Measurements from ENCODE around the gene MCM8. TPM values are rescaled to one million over a fixed set of nuclear protein-coding genes. Genes with fewer than 3 reads are reported as not detected.

MCM8 gene
- total and polyA plus RNA-seq, 7 donors: 1.8 to 8.0 (median 5.6) TPM

DNA sequence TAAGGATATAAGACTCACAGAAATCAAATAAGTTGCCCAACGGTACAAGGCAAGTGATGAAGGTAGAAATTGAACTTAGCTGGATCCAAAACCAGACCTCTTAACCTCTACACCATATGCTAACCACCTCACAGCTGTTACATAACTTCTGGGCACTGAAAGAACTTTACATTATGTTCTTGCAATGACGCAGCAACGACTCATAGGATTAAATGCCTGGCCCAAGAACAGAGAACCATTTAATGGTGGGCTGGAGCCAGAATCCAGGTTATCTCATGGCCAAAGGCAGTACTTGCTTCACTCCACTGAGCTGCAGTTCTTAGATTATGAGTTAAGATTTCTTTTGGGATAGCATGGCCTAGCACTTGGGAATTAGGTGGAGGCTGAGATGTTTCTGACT is 4.5 kb upstream of the MCM8 start:
- H3K27ac ChIP-seq: no peak overlapping the region
- intact Hi-C loops (cut with DNase I): no loop called here
- TF ChIP-seq, protein P1, sequence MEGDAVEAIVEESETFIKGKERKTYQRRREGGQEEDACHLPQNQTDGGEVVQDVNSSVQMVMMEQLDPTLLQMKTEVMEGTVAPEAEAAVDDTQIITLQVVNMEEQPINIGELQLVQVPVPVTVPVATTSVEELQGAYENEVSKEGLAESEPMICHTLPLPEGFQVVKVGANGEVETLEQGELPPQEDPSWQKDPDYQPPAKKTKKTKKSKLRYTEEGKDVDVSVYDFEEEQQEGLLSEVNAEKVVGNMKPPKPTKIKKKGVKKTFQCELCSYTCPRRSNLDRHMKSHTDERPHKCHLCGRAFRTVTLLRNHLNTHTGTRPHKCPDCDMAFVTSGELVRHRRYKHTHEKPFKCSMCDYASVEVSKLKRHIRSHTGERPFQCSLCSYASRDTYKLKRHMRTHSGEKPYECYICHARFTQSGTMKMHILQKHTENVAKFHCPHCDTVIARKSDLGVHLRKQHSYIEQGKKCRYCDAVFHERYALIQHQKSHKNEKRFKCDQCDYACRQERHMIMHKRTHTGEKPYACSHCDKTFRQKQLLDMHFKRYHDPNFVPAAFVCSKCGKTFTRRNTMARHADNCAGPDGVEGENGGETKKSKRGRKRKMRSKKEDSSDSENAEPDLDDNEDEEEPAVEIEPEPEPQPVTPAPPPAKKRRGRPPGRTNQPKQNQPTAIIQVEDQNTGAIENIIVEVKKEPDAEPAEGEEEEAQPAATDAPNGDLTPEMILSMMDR (IDR thresholded peaks at IDR 0.05): no peak
- TF ChIP-seq EP300 (IDR thresholded peaks at IDR 0.05): no peak
- no peak for TF ChIP-seq POLR2AphosphoS5 (IDR thresholded peaks at IDR 0.05)
- TF ChIP-seq POLR2A (IDR thresholded peaks at IDR 0.05): no peak
- WGBS, 2 donors: 71 to 80% methylated on average over 3 of the region's 3 CpGs
- peaks cover 0 to 59% (median 36%) of the 10 kb centered on the region in 4 donors for H3K36me3 ChIP-seq
- peaks cover 0 to 13% (median 13%) of the 10 kb centered on the region in 4 donors for H3K4me1 ChIP-seq
- DNase-seq: no peak
- H3K4me3 ChIP-seq: no peak overlapping the region
- no peaks in the 10 kb centered on the region for H3K27me3 ChIP-seq
- H3K9me3 ChIP-seq: no peaks in the 10 kb centered on the region

DNA sequence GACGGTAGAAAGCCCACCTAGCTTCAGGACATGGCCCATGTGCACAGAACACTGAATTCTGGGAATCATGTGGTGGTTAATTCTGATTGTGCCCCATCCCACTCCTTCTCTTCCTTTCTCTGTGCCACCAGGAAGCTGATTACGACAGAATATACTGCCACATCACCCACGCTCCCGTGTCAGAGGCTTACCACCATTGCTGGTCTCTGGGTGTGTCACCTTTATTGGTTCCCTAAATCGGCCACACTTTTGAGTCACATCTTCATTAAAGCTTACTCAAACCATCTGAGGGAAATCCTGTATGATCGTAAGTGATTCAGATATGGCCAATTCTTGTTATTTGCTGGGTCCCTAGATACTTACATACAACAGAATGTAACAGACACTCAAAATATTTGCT is 3.2 kb upstream of the MCM8 start:
- Histone ChIP-seq H3K27ac (no peak overlapping the region), H3K27me3 (no peaks in the 10 kb centered on the region), H3K4me3 (no peak overlapping the region), H3K4me1 (peaks cover 0 to 25% (median 20%) of the 10 kb centered on the region in 4 donors), H3K9me3 (no peaks in the 10 kb centered on the region), H3K36me3 (peaks cover 0 to 49% (median 24%) of the 10 kb centered on the region in 4 donors)
- 80 to 81% methylated on average over 6 of the region's 6 CpGs for WGBS, 2 donors
- no peak for DNase-seq
- TF ChIP-seq, protein P1 (IDR thresholded peaks at IDR 0.05): no peak
- TF ChIP-seq POLR2AphosphoS5 (IDR thresholded peaks at IDR 0.05) (no peak), POLR2A (IDR thresholded peaks at IDR 0.05) (no peak), EP300 (IDR thresholded peaks at IDR 0.05) (no peak)
- intact Hi-C loops (cut with DNase I): no loop called here

GRCh38 chr20:5949943-5950270 is 545 bp upstream of the MCM8 start:
- Histone ChIP-seq H3K4me1 (peaks cover 0 to 25% (median 20%) of the 10 kb centered on the region in 4 donors), H3K4me3 (peak overlapping the region; percentile 49 to 77 (median 60)), H3K27ac (peak overlapping the region; percentile 73 to 85 (median 80)), H3K27me3 (no peaks in the 10 kb centered on the region), H3K9me3 (no peaks in the 10 kb centered on the region), H3K36me3 (peaks cover 0 to 43% (median 11%) of the 10 kb centered on the region in 4 donors)
- intact Hi-C loops (cut with DNase I): loop anchor here (5.0 kb wide), 1 partner anchor 423 kb away; no protein-coding TSS in a partner anchor
- TF ChIP-seq, protein P1 (IDR thresholded peaks at IDR 0.05): no peak
- TF ChIP-seq POLR2AphosphoS5 (IDR thresholded peaks at IDR 0.05) (no peak), EP300 (IDR thresholded peaks at IDR 0.05) (no peak), POLR2A (IDR thresholded peaks at IDR 0.05) (no peak)
- no peak for DNase-seq
- WGBS, 2 donors: 0 to 1% methylated on average over 11 of the region's 11 CpGs

DNA sequence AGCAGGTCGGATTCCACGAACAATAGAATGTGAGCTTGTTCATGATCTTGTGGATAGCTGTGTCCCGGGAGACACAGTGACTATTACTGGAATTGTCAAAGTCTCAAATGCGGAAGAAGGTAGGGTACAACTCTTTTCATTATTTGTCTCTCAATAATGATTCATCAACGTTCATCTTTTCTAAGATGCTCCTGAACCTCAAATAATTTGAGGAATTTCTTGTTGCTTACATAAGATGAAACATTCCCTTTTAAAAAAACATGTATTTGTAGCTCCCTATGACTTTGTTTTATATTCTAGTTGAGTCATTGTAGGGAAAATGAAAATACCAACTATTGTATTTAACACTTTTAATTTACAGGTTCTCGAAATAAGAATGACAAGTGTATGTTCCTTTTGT is 17.0 kb downstream of the MCM8 start:
- TF ChIP-seq EP300 (IDR thresholded peaks at IDR 0.05): no peak
- no peak for TF ChIP-seq POLR2AphosphoS5 (IDR thresholded peaks at IDR 0.05)
- TF ChIP-seq POLR2A (IDR thresholded peaks at IDR 0.05): no peak
- TF ChIP-seq, protein P1 (IDR thresholded peaks at IDR 0.05): no peak
- Histone ChIP-seq H3K4me3 (no peak overlapping the region), H3K9me3 (no peaks in the 10 kb centered on the region), H3K27me3 (no peaks in the 10 kb centered on the region), H3K36me3 (peaks cover 0 to 51% (median 0%) of the 10 kb centered on the region in 4 donors), H3K4me1 (no peaks in the 10 kb centered on the region), H3K27ac (no peak overlapping the region)
- DNase-seq: no peak
- intact Hi-C loops (cut with DNase I): no loop called here
- 95 to 97% methylated on average over 6 of the region's 6 CpGs for WGBS, 2 donors

GRCh38 chr20:5968462-5968861 is 18.0 kb downstream of the MCM8 start:
- no peaks in the 10 kb centered on the region for H3K9me3 ChIP-seq
- WGBS, 2 donors: 96 to 97% methylated on average over 3 of the region's 3 CpGs
- H3K4me3 ChIP-seq: no peak overlapping the region
- DNase-seq: no peak
- H3K4me1 ChIP-seq: no peaks in the 10 kb centered on the region
- TF ChIP-seq POLR2A (IDR thresholded peaks at IDR 0.05) (no peak), POLR2AphosphoS5 (IDR thresholded peaks at IDR 0.05) (no peak), EP300 (IDR thresholded peaks at IDR 0.05) (no peak)
- TF ChIP-seq, protein P1 (IDR thresholded peaks at IDR 0.05): no peak
- intact Hi-C loops (cut with DNase I): no loop called here
- H3K36me3 ChIP-seq: peaks cover 0 to 56% (median 0%) of the 10 kb centered on the region in 4 donors
- no peak overlapping the region for H3K27ac ChIP-seq
- no peaks in the 10 kb centered on the region for H3K27me3 ChIP-seq

Measured in sigmoid colon (tissue), 7 donors.